HCT116 (cell line): Measurements from ENCODE around the gene OR5K4. TPM values are rescaled to one million over a fixed set of nuclear protein-coding genes. Genes with fewer than 3 reads are reported as not detected.

Experiments used
- ATAC-seq: fragments of 200-7000 bp; cut with Tn5 transposase; 2 replicates; pipeline ENCODE4 v1.9.1; 2020; ENCODE audit warnings: mild to moderate bottlenecking, moderate library complexity
- BruUV-seq: library from RNA; stranded (reverse); fragments of 400-500 nt; replicated peaks from 2 replicates; lab custom pipeline; 2021; lab: Mats Ljungman, UMichigan
- CTCF ChIA-PET: fragments of 300-600 bp; sonication (Branson Sonifier 250); formaldehyde crosslinking; loops from one replicate; lab custom pipeline; 2021; ENCODE audit warnings: antibody characterized with exemption; lab: Charles Lee
- POLR2A ChIA-PET: fragments of 300-600, 350-600 bp; sonication (Branson Sonifier 250); formaldehyde crosslinking; loops from one replicate; lab custom pipeline; 2021; ENCODE audit warnings: antibody characterized with exemption; lab: Charles Lee
- RAD21 ChIA-PET, 2 experiments: fragments of 300-600 bp; sonication (Branson Sonifier 250); formaldehyde crosslinking; loops; one replicate each; lab custom pipeline; 2023; ENCODE audit warnings: low total read pairs in 2 of 2; ENCODE audit not compliant: uncharacterized antibody in 2 of 2, unreplicated experiment in 2 of 2, low non-redundant PET in 1 of 2; lab: Charles Lee
- DNase-seq: peaks from one replicate; pipeline ENCODE4 v3.0.0-alpha.2; 2010; ENCODE audit warnings: low read depth, low spot score
- H2AFZ ChIP-seq: fragments of 200-600 bp; shearing (Covaris generic), sonication (generic); 2 replicates; pipeline ENCODE4 v1.6.1; 2017; ENCODE audit warnings: low read depth, mixed run types, mixed read lengths, antibody characterized with exemption, low read length; ENCODE audit not compliant: poor library complexity, severe bottlenecking
- H3K27ac ChIP-seq: 2 replicates; pipeline ENCODE4 v1.5.1; 2012; ENCODE audit warnings: low read depth, low read length
- H3K27me3 ChIP-seq: fragments of 200-600 bp; sonication (generic); 2 replicates; pipeline ENCODE4 v1.6.1; 2016; ENCODE audit warnings: mixed run types, low read length, mixed read lengths; ENCODE audit not compliant: insufficient read depth
- H3K36me3 ChIP-seq, 2 experiments: fragments of 200-500 bp in 1 of 2; fragments of 200-600 bp in 1 of 2; sonication (Bioruptor generic) in 1 of 2; sonication (generic) in 1 of 2; 2 replicates each; pipeline versions ENCODE4 v1.5.1 to v1.6.1; 2014 to 2016; ENCODE audit warnings: low read length in 2 of 2, inconsistent platforms in 1 of 2, mixed read lengths in 1 of 2, mixed run types in 1 of 2; ENCODE audit not compliant: insufficient read depth in 2 of 2, control insufficient read depth in 1 of 2
- H3K4me1 ChIP-seq, 2 experiments: fragments of 200-600 bp in 1 of 2; sonication (generic) in 1 of 2; 2 replicates each; pipeline versions ENCODE4 v1.5.1 to v1.6.1; 2012 to 2017; ENCODE audit warnings: low read length in 2 of 2, inconsistent platforms in 1 of 2, mild to moderate bottlenecking in 1 of 2, mixed read lengths in 1 of 2, mixed run types in 1 of 2, moderate library complexity in 1 of 2; ENCODE audit not compliant: insufficient read depth in 2 of 2, control insufficient read depth in 1 of 2
- H3K4me2 ChIP-seq: fragments of 200-600 bp; sonication (generic); 2 replicates; pipeline ENCODE4 v1.6.1; 2017; ENCODE audit warnings: mixed run types, low read length, mixed read lengths
- H3K4me3 ChIP-seq, 2 experiments: fragments of 200-600 bp in 1 of 2; sonication (generic) in 1 of 2; replicated peaks in 1 of 2; 2 replicates each; pipeline ENCODE4 v1.5.1; 2011 to 2016; ENCODE audit warnings: low read length in 2 of 2, control low read depth in 1 of 2, low read depth in 1 of 2, mild to moderate bottlenecking in 1 of 2, mixed read lengths in 1 of 2, mixed run types in 1 of 2
- H3K79me2 ChIP-seq: fragments of 200-600 bp; sonication (generic); 2 replicates; pipeline ENCODE4 v1.6.1; 2017; ENCODE audit warnings: mild to moderate bottlenecking, mixed run types, low read length, moderate library complexity, mixed read lengths; ENCODE audit not compliant: insufficient read depth
- H3K9ac ChIP-seq: fragments of 200-600 bp; sonication (generic); 2 replicates; pipeline ENCODE4 v1.6.1; 2016; ENCODE audit warnings: low read length, mixed read lengths
- H3K9me2 ChIP-seq: fragments of 200-600 bp; sonication (generic), shearing (Covaris generic); 2 replicates; pipeline ENCODE4 v1.6.1; 2017; ENCODE audit warnings: mixed run types, mild to moderate bottlenecking, moderate library complexity; ENCODE audit not compliant: insufficient read depth
- H3K9me3 ChIP-seq, 2 experiments: fragments of 200-500 bp in 1 of 2; fragments of 200-600 bp in 1 of 2; sonication (Bioruptor generic) in 1 of 2; sonication (generic) in 1 of 2; 2 replicates each; pipeline ENCODE4 v1.6.1; 2014 to 2017; ENCODE audit warnings: low read length in 2 of 2, mixed read lengths in 2 of 2, inconsistent platforms in 1 of 2, low read depth in 1 of 2, mild to moderate bottlenecking in 1 of 2, mixed run types in 1 of 2, moderate library complexity in 1 of 2; ENCODE audit not compliant: control insufficient read depth in 1 of 2, insufficient read depth in 1 of 2
- H4K20me1 ChIP-seq: fragments of 200-600 bp; sonication (generic), shearing (Covaris generic); 2 replicates; pipeline ENCODE4 v1.6.1; 2017; ENCODE audit warnings: mixed run types, mild to moderate bottlenecking, moderate library complexity; ENCODE audit not compliant: insufficient read depth
- CBX3 ChIP-seq: IDR thresholded peaks from 2 replicates; pipeline ENCODE4 v1.6.1; 2012; ENCODE audit warnings: low read depth
- EGR1 ChIP-seq: IDR thresholded peaks from 2 replicates; pipeline ENCODE4 v1.6.1; 2012; ENCODE audit warnings: low read depth
- ELF1 ChIP-seq: IDR thresholded peaks from 2 replicates; pipeline ENCODE4 v1.6.1; 2012; ENCODE audit warnings: low read depth, borderline replicate concordance
- EZH2 ChIP-seq: fragments of 200-600 bp; sonication (generic); IDR thresholded peaks from 2 replicates; pipeline ENCODE4 v1.6.1; 2017; ENCODE audit warnings: antibody characterized with exemption, mixed run types
- FOSL1 ChIP-seq: IDR thresholded peaks from 2 replicates; pipeline ENCODE4 v1.6.1; 2012; ENCODE audit warnings: low read depth
- POLR2A ChIP-seq: IDR thresholded peaks from 2 replicates; pipeline ENCODE4 v1.7.0; 2011; ENCODE audit warnings: borderline replicate concordance; ENCODE audit not compliant: insufficient read depth, insufficient read length; ENCODE audit errors: extremely low read depth
- POLR2AphosphoS5 ChIP-seq: IDR thresholded peaks from 2 replicates; pipeline ENCODE4 v1.6.1; 2011; ENCODE audit warnings: mild to moderate bottlenecking, low read depth, low read length, moderate library complexity
- RAD21 ChIP-seq: IDR thresholded peaks from 2 replicates; pipeline ENCODE4 v1.6.1; 2012; ENCODE audit warnings: low read depth, mild to moderate bottlenecking
- SIN3A ChIP-seq: IDR thresholded peaks from 2 replicates; pipeline ENCODE4 v1.6.1; 2012; ENCODE audit warnings: low read depth
- SP1 ChIP-seq: IDR thresholded peaks from 2 replicates; pipeline ENCODE4 v1.6.1; 2012; ENCODE audit warnings: low read depth
- SRF ChIP-seq: IDR thresholded peaks from 2 replicates; pipeline ENCODE4 v1.6.1; 2012; ENCODE audit warnings: low read depth
- TCF7L2 ChIP-seq: IDR thresholded peaks from 2 replicates; pipeline ENCODE4 v1.7.0; 2011; ENCODE audit warnings: borderline replicate concordance, inconsistent platforms; ENCODE audit not compliant: insufficient read depth, insufficient read length; ENCODE audit errors: extremely low read depth
- YY1 ChIP-seq: IDR thresholded peaks from 2 replicates; pipeline ENCODE4 v1.6.1; 2011; ENCODE audit warnings: low read length, low read depth, moderate library complexity, mild to moderate bottlenecking; ENCODE audit not compliant: insufficient replicate concordance; ENCODE audit errors: extremely low read depth
- intact Hi-C: fragments of 100-400 bp; cut with micrococcal nuclease; formaldehyde crosslinking; loops from 2 replicates; pipeline ENCODE4 v1.10.0; 2022
- total RNA-seq: library from RNA; stranded (reverse); gene quantifications from one replicate; pipeline ENCODE4 v1.2.1, GENCODE V29; 2021; ENCODE audit not compliant: unreplicated experiment
- TF ChIP-seq, protein P1 (sequence below), 3 experiments: fragments of 200-600 bp in 1 of 3; sonication (generic) in 1 of 3; IDR thresholded peaks in 2 of 3; conservative IDR thresholded peaks in 1 of 3; 2 replicates each; pipeline ENCODE4 v1.5.1; 2012 to 2017; ENCODE audit warnings: low read depth in 2 of 3, low read length in 2 of 3, antibody characterized with exemption in 1 of 3, borderline replicate concordance in 1 of 3, control low read depth in 1 of 3, mild to moderate bottlenecking in 1 of 3, mixed read lengths in 1 of 3, mixed run types in 1 of 3, moderate library complexity in 1 of 3; ENCODE audit not compliant: insufficient read depth in 1 of 3
- TF ChIP-seq, protein P2 (sequence below): IDR thresholded peaks from 2 replicates; pipeline ENCODE4 v1.6.1; 2012

Gene OR5K4
- total RNA-seq, 1 experiment from 2014 or later = not detected

DNA sequence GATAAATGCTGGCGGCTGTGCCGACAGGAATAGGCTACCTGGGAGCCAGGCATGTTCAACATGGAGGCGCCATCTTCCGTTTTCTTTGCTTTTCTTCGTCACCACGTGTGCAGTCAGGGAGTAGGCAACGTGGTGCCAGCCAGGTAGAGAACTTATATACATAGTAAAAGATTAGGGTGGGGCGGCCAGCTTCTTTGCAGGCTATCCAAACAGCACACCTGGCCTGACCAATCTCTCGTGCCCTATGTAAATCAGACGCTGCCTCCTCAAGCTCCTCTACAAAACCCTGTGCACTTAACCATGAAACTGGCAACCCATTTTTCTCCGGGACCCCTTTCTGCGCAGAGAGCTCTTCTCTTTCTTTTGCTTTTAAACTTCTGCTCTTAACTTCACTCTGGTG, 28.6 kb upstream of the OR5K4 start:
- Histone ChIP-seq H3K27me3 (no peaks in the 10 kb centered on the region), H3K4me3 (no peak overlapping the region), H3K9me2 (no peaks in the 10 kb centered on the region), H2AFZ (no peak overlapping the region)
- DNase-seq = no peak
- BruUV-seq = no TSS peak
- ATAC-seq = no peak
- CTCF ChIA-PET = no interaction called here
- TF ChIP-seq POLR2AphosphoS5 (no peak), FOSL1 (no peak)
- TF ChIP-seq, all 23 proteins: peak for 0
- Histone ChIP-seq H3K9me3 (no peaks in the 10 kb centered on the region), H3K36me3 (no peaks in the 10 kb centered on the region), H3K9ac (no peak overlapping the region), H3K4me1 (peaks cover 0 to 4% of the 10 kb centered on the region in 2 experiments; a peak in 1 of 4 replicates), H3K4me2 (no peak overlapping the region), H3K27ac (no peak overlapping the region), H4K20me1 (no peaks in the 10 kb centered on the region), H3K79me2 (no peaks in the 10 kb centered on the region)
- POLR2A ChIA-PET = no interaction called here
- intact Hi-C loops = loop anchor here (10.0 kb wide), 1 partner anchor 490 kb away; no protein-coding TSS in a partner anchor
- RAD21 ChIA-PET = no interaction called here

DNA sequence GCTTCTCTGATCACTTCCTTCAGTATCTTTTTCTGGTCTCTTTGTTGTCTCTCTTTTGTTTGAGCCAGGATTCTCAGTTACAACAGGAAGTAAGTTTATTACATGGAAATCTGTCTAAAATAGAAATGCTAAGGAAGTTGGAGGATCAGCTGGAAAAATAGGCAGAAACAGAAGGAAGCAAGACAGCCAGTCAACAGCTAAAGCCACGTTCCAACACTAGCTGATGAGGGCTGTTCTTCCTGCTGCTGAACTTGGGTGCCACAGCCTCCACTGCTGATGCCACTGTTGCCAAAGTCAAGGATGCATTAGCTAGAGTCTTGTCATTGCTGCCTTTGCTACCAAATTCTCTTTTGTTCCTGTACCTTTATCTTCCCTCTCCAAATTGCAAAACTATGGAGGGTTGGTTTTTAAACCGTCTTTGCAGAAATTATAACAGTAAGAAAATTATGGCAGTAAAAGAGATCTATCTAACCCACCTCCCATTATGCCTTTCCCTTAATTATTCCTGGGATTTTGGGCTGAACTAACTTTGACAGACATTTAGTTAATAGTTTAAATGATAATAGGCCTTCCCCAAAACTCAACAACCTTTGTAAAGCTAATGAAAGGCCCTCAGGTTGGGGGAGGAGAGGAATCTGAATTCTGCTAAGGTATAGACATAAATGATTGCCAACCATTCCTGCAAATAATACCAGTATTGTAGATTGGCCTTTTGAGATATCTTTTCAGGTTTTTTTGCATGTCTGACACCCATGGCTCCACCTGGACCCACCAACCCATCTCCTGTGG, 27.4 kb upstream of the OR5K4 start:
- no peak for TF ChIP-seq SP1
- no peak for TF ChIP-seq SIN3A
- TF ChIP-seq POLR2A = no peak
- TF ChIP-seq EZH2 = no peak
- TF ChIP-seq EGR1 = no peak
- TF ChIP-seq ELF1 = no peak
- TF ChIP-seq TCF7L2 = no peak
- no peak for TF ChIP-seq YY1
- TF ChIP-seq SRF = no peak
- no peak for TF ChIP-seq RAD21
- no peak for TF ChIP-seq FOSL1
- TF ChIP-seq, protein P1, sequence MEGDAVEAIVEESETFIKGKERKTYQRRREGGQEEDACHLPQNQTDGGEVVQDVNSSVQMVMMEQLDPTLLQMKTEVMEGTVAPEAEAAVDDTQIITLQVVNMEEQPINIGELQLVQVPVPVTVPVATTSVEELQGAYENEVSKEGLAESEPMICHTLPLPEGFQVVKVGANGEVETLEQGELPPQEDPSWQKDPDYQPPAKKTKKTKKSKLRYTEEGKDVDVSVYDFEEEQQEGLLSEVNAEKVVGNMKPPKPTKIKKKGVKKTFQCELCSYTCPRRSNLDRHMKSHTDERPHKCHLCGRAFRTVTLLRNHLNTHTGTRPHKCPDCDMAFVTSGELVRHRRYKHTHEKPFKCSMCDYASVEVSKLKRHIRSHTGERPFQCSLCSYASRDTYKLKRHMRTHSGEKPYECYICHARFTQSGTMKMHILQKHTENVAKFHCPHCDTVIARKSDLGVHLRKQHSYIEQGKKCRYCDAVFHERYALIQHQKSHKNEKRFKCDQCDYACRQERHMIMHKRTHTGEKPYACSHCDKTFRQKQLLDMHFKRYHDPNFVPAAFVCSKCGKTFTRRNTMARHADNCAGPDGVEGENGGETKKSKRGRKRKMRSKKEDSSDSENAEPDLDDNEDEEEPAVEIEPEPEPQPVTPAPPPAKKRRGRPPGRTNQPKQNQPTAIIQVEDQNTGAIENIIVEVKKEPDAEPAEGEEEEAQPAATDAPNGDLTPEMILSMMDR (IDR thresholded peaks at IDR 0.05 in 2 of 3, conservative IDR thresholded peaks at IDR 0.05 in 1 of 3; ENCODE audit: borderline replicate concordance in 1 of 3, insufficient read depth in 1 of 3, low read depth in 2 of 3, low read length in 2 of 3) = no peak
- TF ChIP-seq, protein P2, sequence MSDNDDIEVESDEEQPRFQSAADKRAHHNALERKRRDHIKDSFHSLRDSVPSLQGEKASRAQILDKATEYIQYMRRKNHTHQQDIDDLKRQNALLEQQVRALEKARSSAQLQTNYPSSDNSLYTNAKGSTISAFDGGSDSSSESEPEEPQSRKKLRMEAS = no peak
- TF ChIP-seq CBX3 = no peak
- TF ChIP-seq, all 23 proteins: peak for 0
- H3K27me3 ChIP-seq = no peaks in the 10 kb centered on the region
- H3K9ac ChIP-seq = no peak overlapping the region
- H3K27ac ChIP-seq = no peak overlapping the region
- H3K36me3 ChIP-seq = no peaks in the 10 kb centered on the region
- no peaks in the 10 kb centered on the region for H3K9me2 ChIP-seq
- peaks cover 0 to 4% of the 10 kb centered on the region in 2 experiments; a peak in 1 of 4 replicates for H3K4me1 ChIP-seq
- DNase-seq (no peak), ATAC-seq (no peak)
- H3K9me3 ChIP-seq = no peaks in the 10 kb centered on the region
- ChIA-PET POLR2A (no interaction called here), CTCF (no interaction called here), RAD21 (no interaction called here)
- H4K20me1 ChIP-seq = no peaks in the 10 kb centered on the region
- no peak overlapping the region for H3K4me3 ChIP-seq
- no peaks in the 10 kb centered on the region for H3K79me2 ChIP-seq
- intact Hi-C loops = loop anchor here (10.0 kb wide), 1 partner anchor 489 kb away; no protein-coding TSS in a partner anchor
- no peak overlapping the region for H3K4me2 ChIP-seq
- BruUV-seq = no TSS peak
- no peak overlapping the region for H2AFZ ChIP-seq
